ENCODE data around the gene ADAM19.

DNA sequence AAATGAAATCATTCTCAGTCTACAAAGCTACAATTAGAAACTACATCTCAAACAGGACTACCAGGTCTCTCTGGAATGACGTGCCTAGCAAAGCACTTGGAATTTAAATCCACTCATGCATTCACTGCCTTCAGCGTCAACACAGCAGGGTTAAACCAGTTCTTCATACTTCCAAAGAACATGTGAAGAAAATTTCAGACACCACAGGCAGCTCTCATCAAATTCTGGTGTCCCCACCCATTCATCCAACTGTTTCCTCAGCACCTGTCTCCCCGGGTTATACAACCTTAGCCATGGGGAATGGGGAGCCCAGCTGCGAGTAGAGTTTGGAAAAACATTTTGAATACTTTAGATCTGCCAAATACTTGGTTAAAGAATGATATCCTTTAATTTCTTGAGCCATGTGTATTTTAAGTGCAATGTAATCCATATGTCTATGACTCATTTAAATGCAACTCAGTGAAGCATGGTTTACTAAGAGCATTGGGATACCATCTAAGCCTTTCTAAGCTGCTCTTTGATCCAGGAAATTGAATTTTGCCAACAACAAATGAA lies 17.5 kb downstream of the ADAM19 start:
- TF ChIP-seq CTCF (conservative IDR thresholded peaks at IDR 0.05; ENCODE audit: low read depth, low read length) (no peak), POLR2A (IDR thresholded peaks at IDR 0.05; ENCODE audit: low read depth, low read length) (no peak), RCOR1 (IDR thresholded peaks at IDR 0.05; ENCODE audit: insufficient replicate concordance, low read length) (no peak), MAZ (IDR thresholded peaks at IDR 0.05; ENCODE audit: borderline replicate concordance, low read depth, low read length) (no peak), MXI1 (IDR thresholded peaks at IDR 0.05; ENCODE audit: borderline replicate concordance, low read depth, low read length) (peak; percentile 70), CEBPB (IDR thresholded peaks at IDR 0.05; ENCODE audit: low read depth, low read length) (peak; percentile 38; the same call in 1 of the 2 replicates), FOS (IDR thresholded peaks at IDR 0.05; ENCODE audit: low read depth, low read length) (peak; percentile 91), RAD21 (IDR thresholded peaks at IDR 0.05; ENCODE audit: low read length) (no peak), CHD1 (IDR thresholded peaks at IDR 0.05; ENCODE audit: low read depth, low read length) (no peak), MAFK (IDR thresholded peaks at IDR 0.05; ENCODE audit: low read depth, low read length) (no peak)
